SK-N-MC (cell line): ENCODE data around the gene TLCD5.

ENCODE experiments used
- DNase-seq: peaks from one replicate; pipeline ENCODE4 v3.0.0-alpha.2; 2011; ENCODE audit warnings: low read depth, low spot score
- H3K27ac ChIP-seq: fragments of 200-600 bp; sonication (generic); 2 replicates; pipeline ENCODE4 v1.5.1; 2016; ENCODE audit warnings: mixed run types
- H3K36me3 ChIP-seq: fragments of 200-600 bp; sonication (generic); 2 replicates; pipeline ENCODE4 v1.6.1; 2017; ENCODE audit warnings: antibody characterized with exemption, low read length, mixed read lengths; ENCODE audit not compliant: insufficient read depth
- H3K4me3 ChIP-seq: fragments of 200-600 bp; sonication (generic); 2 replicates; pipeline ENCODE4 v1.5.1; 2016
- H3K9ac ChIP-seq: fragments of 200-600 bp; sonication (generic); 2 replicates; pipeline ENCODE4 v1.8.0; 2017; ENCODE audit warnings: mixed run types, mixed read lengths; ENCODE audit not compliant: insufficient read length
- H3K9me3 ChIP-seq: fragments of 200-600 bp; sonication (generic); 2 replicates; pipeline ENCODE4 v1.6.1; 2017; ENCODE audit warnings: low read depth, mild to moderate bottlenecking, antibody characterized with exemption, low read length, moderate library complexity, mixed read lengths
- EZH2 ChIP-seq: fragments of 200-600 bp; sonication (generic); IDR thresholded peaks from one replicate; pipeline ENCODE4 v1.6.1; 2017; ENCODE audit warnings: antibody characterized with exemption
- FOXP2 ChIP-seq: optimal IDR thresholded peaks from 2 replicates; pipeline ENCODE3; 2011; ENCODE audit warnings: mild to moderate bottlenecking, moderate library complexity; ENCODE audit not compliant: insufficient read depth; ENCODE audit errors: extremely low read length, control extremely low read depth
- POLR2AphosphoS5 ChIP-seq: IDR thresholded peaks from 2 replicates; pipeline ENCODE4 v1.6.1; 2012; ENCODE audit warnings: mild to moderate bottlenecking, low read depth, low read length, borderline replicate concordance

TLCD5 gene

DNA sequence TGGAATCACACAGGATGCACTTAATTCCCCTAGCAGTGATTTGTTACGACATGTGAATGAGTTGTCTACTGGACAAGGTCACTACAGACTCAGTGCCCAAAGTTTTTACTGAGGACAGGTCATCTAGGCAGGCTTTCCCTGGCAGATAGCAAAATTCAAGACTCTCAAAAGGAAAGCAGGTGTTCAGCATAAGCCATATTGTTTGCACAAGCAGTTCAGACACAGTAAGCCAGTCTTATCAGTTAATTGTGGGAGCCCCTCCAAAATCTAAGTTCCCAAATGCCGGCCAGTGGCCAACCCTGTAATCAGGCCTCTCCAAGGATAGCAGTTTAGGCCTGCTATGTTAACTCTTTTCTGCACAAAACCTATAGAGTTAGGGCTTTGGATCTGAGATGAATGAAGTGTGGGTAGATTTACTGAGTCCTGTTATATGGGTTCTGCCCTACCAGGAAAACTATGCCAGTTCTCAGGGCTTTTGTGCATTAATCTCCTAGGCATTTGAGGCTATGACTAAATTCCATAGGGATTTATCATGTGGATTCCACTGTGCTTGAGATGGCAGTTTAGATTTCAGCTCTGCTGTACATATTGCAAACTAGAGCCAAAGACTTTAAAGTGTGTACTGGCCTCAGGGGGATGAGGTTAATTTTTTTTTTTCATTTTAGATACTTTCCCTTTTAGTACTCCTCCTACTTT is 6.3 kb downstream of the TLCD5 start:
- Histone ChIP-seq H3K27ac (0 out of 2 replicates have a peak overlapping the region, but pooled peaks have one; percentile 38), H3K4me3 (no peak overlapping the region), H3K36me3 (peaks cover 11% of the 10 kb centered on the region), H3K9ac (peak overlapping the region; percentile 5), H3K9me3 (no peaks in the 10 kb centered on the region)
- no peak for DNase-seq
- no peak for TF ChIP-seq POLR2AphosphoS5
- no peak for TF ChIP-seq EZH2
- TF ChIP-seq FOXP2, result no peak

DNA sequence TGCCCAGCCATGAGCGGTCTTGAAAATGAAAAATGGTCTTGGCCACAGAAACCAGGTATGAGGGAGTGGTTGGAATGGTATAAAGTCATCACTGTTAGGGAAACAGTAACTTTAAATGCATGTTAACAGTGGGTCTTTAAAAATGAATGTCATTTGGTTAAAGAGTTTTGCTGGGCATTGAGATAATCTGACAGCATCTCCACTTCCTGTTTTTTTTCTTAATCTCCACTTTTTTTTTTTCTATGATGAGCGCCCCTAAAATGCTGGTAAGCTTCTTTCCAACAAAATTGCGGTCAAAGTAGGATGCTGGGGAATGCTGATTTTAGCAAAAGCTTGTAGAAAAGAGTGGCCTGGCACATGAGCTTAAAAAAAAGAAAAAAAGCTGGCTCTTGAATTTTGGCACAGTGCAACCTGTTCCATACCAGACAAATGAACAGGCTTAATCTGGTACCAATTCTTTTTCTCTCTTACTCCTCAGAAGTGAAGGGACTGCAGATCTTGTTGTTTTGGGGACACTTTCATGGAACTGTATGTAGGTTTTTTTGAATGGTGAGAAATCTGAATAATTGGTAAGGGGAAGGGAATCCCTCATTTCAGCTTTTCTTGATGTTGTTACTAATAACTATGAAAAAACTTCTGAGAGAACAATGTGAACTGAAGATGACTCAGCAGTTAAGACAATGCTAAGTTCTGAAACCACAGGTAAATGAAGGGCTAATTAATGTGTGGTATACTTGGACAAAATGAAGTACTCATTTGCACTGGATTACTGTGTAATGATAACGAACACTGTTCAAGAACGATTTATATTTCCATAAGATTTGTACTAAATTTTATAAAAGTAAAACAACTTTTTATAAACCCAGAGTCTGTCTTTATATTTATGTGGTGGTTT is 8.0 kb downstream of the TLCD5 start:
- Histone ChIP-seq H3K4me3 (no peak overlapping the region), H3K9me3 (no peaks in the 10 kb centered on the region), H3K36me3 (peaks cover 11% of the 10 kb centered on the region), H3K27ac (no peak overlapping the region), H3K9ac (no peak overlapping the region)
- TF ChIP-seq POLR2AphosphoS5, result no peak
- no peak for TF ChIP-seq FOXP2
- no peak for TF ChIP-seq EZH2
- no peak for DNase-seq

DNA sequence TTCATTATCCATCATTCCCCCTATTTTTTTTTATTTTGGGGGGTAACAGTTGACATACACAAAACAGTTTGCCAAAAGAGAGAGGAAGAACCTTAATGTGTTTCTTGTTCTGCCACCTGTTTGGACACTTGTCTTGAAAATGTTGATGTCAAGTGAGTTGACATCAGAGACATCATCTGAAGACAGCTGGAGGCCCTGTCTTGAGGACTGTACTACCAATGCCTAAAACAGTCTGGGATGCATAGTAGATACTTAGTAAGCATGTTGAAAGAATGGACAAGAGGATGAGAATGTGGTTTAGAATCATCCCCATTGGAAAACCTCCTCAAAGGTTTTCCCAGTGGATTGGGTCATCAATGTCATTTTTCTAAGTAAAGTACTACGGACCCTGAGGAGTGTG is 8.7 kb downstream of the TLCD5 start:
- Histone ChIP-seq H3K9ac (no peak overlapping the region), H3K4me3 (no peak overlapping the region), H3K9me3 (no peaks in the 10 kb centered on the region), H3K27ac (no peak overlapping the region), H3K36me3 (peaks cover 11% of the 10 kb centered on the region)
- DNase-seq, result no peak
- no peak for TF ChIP-seq FOXP2
- TF ChIP-seq POLR2AphosphoS5, result no peak
- TF ChIP-seq EZH2, result no peak

DNA sequence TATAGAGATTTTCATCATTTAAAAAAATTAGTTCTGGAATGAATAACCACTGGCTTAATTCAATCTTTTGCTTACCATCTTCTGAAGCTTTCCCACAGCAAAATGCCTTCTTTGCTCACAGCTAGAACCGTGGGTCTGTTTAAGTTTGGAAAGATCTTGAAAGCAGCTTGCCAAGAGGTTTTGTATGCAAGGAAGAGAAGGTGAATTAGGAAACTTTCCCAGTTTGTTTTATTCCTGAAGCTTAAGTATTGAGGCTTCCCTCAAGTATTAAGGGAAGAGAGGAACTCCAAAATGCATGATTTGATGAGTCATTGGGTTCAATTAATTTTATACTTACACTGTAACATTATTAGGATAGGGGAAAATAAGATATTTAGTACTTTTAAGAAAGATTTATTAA is 9.2 kb downstream of the TLCD5 start:
- H3K4me3 ChIP-seq, result no peak overlapping the region
- no peak overlapping the region for H3K27ac ChIP-seq
- no peak overlapping the region for H3K9ac ChIP-seq
- TF ChIP-seq EZH2 (no peak), FOXP2 (no peak), POLR2AphosphoS5 (no peak)
- peaks cover 11% of the 10 kb centered on the region for H3K36me3 ChIP-seq
- DNase-seq, result no peak
- no peaks in the 10 kb centered on the region for H3K9me3 ChIP-seq

DNA sequence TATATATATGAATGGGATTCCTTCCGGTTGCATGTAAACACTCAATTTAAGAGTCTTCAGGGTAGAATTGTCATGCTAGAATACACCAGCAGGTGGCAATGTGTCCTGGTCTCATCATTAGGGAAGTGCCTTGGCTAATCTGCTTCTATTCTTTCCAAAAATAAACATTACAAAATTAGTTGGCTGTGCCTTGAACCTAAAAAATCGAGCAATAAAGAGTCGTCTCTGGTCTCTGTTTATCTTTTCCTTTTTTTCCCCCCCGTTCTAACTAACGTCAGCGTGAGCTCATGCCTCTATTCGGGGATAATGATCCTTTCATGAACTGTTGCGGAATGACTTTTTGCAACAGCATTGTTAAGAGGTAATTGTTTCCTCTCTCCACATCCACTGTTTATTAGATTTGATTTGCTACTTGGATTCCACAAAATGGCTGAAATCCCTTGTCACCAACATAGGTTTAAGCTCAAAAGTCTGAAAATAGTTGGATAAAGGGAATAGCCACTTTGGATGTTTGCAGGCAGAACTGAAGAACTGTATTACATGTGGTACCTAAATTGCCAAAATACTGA is 9.9 kb downstream of the TLCD5 start:
- TF ChIP-seq POLR2AphosphoS5, result no peak
- no peak for TF ChIP-seq FOXP2
- no peak for TF ChIP-seq EZH2
- Histone ChIP-seq H3K36me3 (peaks cover 9% of the 10 kb centered on the region), H3K9me3 (no peaks in the 10 kb centered on the region), H3K27ac (peak overlapping the region; percentile 82), H3K9ac (peak overlapping the region; percentile 70), H3K4me3 (peak overlapping the region; percentile 90)
- DNase-seq, result peak; percentile 82

DNA sequence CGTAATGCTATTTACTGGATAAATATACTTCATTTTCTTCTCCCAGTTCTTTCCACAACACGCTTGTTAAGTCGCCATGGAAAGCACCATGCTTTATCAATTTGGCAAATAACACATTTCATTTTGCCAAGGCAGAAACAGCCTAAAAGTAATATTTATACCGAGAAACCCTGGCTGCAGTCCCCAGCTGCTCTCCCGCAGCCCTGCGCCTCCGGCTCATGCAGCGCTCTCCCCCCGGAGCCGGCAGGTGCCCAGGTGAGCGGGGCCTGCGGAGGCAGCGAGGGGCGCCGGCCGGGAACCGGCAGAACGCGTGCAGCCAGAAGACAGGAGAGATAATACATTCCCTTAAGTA is 10.4 kb downstream of the TLCD5 start:
- H3K27ac ChIP-seq, result peak overlapping the region; percentile 82
- no peak for DNase-seq

DNA sequence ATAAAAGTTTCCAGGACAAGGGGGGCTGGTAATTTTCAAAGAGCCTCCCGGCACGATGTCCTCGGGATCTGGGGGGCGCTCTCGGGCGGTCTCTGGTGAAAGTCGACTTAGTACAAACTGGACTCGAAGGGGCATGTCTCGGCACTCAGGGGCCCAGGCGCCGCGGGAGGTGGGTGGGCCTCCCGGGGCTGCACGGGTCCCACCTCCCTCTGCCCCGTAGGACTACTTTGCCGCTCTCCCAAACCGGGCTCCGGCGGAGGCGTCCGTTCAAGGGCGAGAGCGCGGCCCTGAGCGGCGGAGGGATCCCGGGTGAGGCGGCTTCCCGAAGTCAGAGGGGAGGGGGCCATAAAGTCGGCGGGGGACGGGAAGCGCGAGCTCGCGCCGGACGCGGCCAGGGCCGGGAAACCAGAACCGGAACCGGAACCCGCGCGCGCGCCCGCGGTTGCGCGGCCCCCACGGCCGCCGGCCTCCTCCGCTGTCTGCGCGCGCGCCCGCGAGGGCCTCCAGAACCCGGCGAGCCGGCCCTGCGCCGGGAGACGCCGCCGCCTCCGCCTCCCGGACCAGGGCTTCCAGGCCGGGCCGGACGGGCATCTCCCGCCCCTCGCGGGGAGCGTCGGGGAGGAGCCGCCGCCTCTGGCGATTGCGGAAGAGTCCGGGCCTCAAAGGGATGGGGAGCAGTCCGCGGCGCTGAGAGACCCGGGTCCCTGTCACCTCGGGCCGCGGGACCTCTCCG is 11.0 kb downstream of the TLCD5 start, which contains the start of gene ARHGEF12:
Gene ARHGEF12 (plus strand): TSS at position 506 of the 733 bp plus-strand sequence. CDS start 831 bp downstream, outside the sequence.
- Histone ChIP-seq H3K9me3 (no peaks in the 10 kb centered on the region), H3K36me3 (no peaks in the 10 kb centered on the region), H3K4me3 (peak within 1 kb of the TSS; percentile 90), H3K9ac (peak within 1 kb of the TSS; percentile 78), H3K27ac (peak within 1 kb of the TSS; percentile 82)
- TF ChIP-seq POLR2AphosphoS5, result 0 out of 2 replicates have a peak, but pooled peaks have one; percentile 28
- TF ChIP-seq FOXP2, result peak; percentile 93
- TF ChIP-seq EZH2, result no peak
- DNase-seq, result no peak

More for the DNA sequence above, 10.4 kb downstream of the TLCD5 start:
- no peak for TF ChIP-seq POLR2AphosphoS5
- no peak for TF ChIP-seq FOXP2
- no peak for TF ChIP-seq EZH2
- H3K9ac ChIP-seq, result peak overlapping the region; percentile 70
- H3K9me3 ChIP-seq, result no peaks in the 10 kb centered on the region
- H3K36me3 ChIP-seq, result peaks cover 4% of the 10 kb centered on the region
- H3K4me3 ChIP-seq, result peak overlapping the region; percentile 90
